ENCODE measurements around the gene NOTCH2. TPM values are rescaled to one million over a fixed set of nuclear protein-coding genes. Genes with fewer than 3 reads are reported as not detected.

The NOTCH2 gene
- polyA plus RNA-seq, 4 donors, result 136 to 343 (median 156) TPM

GRCh38 chr1:119912963-119913362 lies 156.5 kb downstream of the NOTCH2 start:
- no peak for DNase-seq (ENCODE audit: low read depth in 4 of 4, low spot score in 3 of 4)

GRCh38 chr1:119911775-119912174 lies 157.7 kb downstream of the NOTCH2 start:
- no peak for DNase-seq (ENCODE audit: low read depth in 4 of 4, low spot score in 3 of 4)

- no peak for DNase-seq (ENCODE audit: low read depth in 4 of 4, low spot score in 3 of 4)
Measured at GRCh38 chr1:119910618-119911017, 158.8 kb downstream of the NOTCH2 start.

- DNase-seq (ENCODE audit: low read depth in 4 of 4, low spot score in 3 of 4), result no peak
Measured at GRCh38 chr1:119909890-119910596, 159.4 kb downstream of the NOTCH2 start.

GRCh38 chr1:119908661-119909060 lies 160.8 kb downstream of the NOTCH2 start:
- DNase-seq (ENCODE audit: low read depth in 4 of 4, low spot score in 3 of 4), result no peak

- DNase-seq (ENCODE audit: low read depth in 4 of 4, low spot score in 3 of 4), result no peak
Measured at GRCh38 chr1:119906927-119907652, 162.4 kb downstream of the NOTCH2 start.

GRCh38 chr1:119903443-119903835 lies 166.0 kb downstream of the NOTCH2 start:
- DNase-seq (ENCODE audit: low read depth in 4 of 4, low spot score in 3 of 4), result no peak

GRCh38 chr1:119902775-119903442 lies 166.6 kb downstream of the NOTCH2 start:
- no peak for DNase-seq (ENCODE audit: low read depth in 4 of 4, low spot score in 3 of 4)

GRCh38 chr1:119898981-119899720 lies 170.3 kb downstream of the NOTCH2 start:
- no peak for DNase-seq (ENCODE audit: low read depth in 4 of 4, low spot score in 3 of 4)

- DNase-seq (ENCODE audit: low read depth in 4 of 4, low spot score in 3 of 4), result no peak
Measured at GRCh38 chr1:119898530-119898929, 170.9 kb downstream of the NOTCH2 start.

- no peak for DNase-seq (ENCODE audit: low read depth in 4 of 4, low spot score in 3 of 4)
Measured at GRCh38 chr1:119896303-119896702, 173.2 kb downstream of the NOTCH2 start, which contains the start of gene ADAM30. TSS of gene ADAM30 (minus strand) at chr1:119896515. CDS start at chr1:119896336, 179 bp downstream.

GRCh38 chr1:119895102-119895501 lies 174.4 kb downstream of the NOTCH2 start:
- no peak for DNase-seq (ENCODE audit: low read depth in 4 of 4, low spot score in 3 of 4)

- DNase-seq (ENCODE audit: low read depth in 4 of 4, low spot score in 3 of 4), result no peak
Measured at GRCh38 chr1:119893827-119894700, 175.4 kb downstream of the NOTCH2 start.

- no peak for DNase-seq (ENCODE audit: low read depth in 4 of 4, low spot score in 3 of 4)
Measured at GRCh38 chr1:119893238-119893791, 176.1 kb downstream of the NOTCH2 start.

- DNase-seq (ENCODE audit: low read depth in 4 of 4, low spot score in 3 of 4), result no peak
Measured at GRCh38 chr1:119891386-119891785, 178.1 kb downstream of the NOTCH2 start.

- no peak for DNase-seq (ENCODE audit: low read depth in 4 of 4, low spot score in 3 of 4)
Measured at GRCh38 chr1:119888476-119888875, 181.0 kb downstream of the NOTCH2 start.

GRCh38 chr1:119887427-119887826 lies 182.0 kb downstream of the NOTCH2 start:
- DNase-seq (ENCODE audit: low read depth in 4 of 4, low spot score in 3 of 4), result no peak

- DNase-seq (ENCODE audit: low read depth in 4 of 4, low spot score in 3 of 4), result no peak
Measured at GRCh38 chr1:119885903-119886783, 183.3 kb downstream of the NOTCH2 start.

- no peak for DNase-seq (ENCODE audit: low read depth in 4 of 4, low spot score in 3 of 4)
Measured at GRCh38 chr1:119884711-119885110, 184.8 kb downstream of the NOTCH2 start.
